Brain microvascular endothelial cell (primary cell): ENCODE results near the gene PFDN6.
"Not testable (repeated sequence)": the region's sequence is repeated elsewhere in the genome, so short reads cannot be mapped to it uniquely, and the experiment has no call there.

Experiments used
- DNase-seq: peaks from one replicate; pipeline ENCODE4 v3.0.0-alpha.2; 2020
- H3K27ac ChIP-seq: fragments of 250-450 bp; sonication (Bioruptor Pico); 2 replicates; pipeline ENCODE4 v1.5.1; 2020; ENCODE audit warnings: mild to moderate bottlenecking, moderate library complexity
- H3K27me3 ChIP-seq: fragments of 250-450 bp; sonication (Bioruptor Pico); replicated peaks from 2 replicates; pipeline ENCODE4 v1.5.1; 2020; ENCODE audit warnings: mild to moderate bottlenecking
- H3K36me3 ChIP-seq: fragments of 250-450 bp; sonication (Bioruptor Pico); replicated peaks from 2 replicates; pipeline ENCODE4 v1.5.1; 2020; ENCODE audit warnings: mild to moderate bottlenecking
- H3K4me3 ChIP-seq: 2 replicates; pipeline ENCODE4 v1.5.1; 2011; ENCODE audit warnings: low read depth, mild to moderate bottlenecking, control low read depth, low read length, moderate library complexity
- in situ Hi-C: cut with HindIII; loops from 2 replicates; pipeline ENCODE4 v1.10.0; 2017; ENCODE audit warnings: low sequenced_read_pairs, low pct_ligation_motif_present
- TF ChIP-seq, protein P1 (sequence below): IDR thresholded peaks from 2 replicates; pipeline ENCODE4 v1.5.1; 2011; ENCODE audit warnings: low read depth, mild to moderate bottlenecking, moderate library complexity, low read length, control low read depth, inconsistent platforms; ENCODE audit errors: missing control alignments

Gene PFDN6

DNA sequence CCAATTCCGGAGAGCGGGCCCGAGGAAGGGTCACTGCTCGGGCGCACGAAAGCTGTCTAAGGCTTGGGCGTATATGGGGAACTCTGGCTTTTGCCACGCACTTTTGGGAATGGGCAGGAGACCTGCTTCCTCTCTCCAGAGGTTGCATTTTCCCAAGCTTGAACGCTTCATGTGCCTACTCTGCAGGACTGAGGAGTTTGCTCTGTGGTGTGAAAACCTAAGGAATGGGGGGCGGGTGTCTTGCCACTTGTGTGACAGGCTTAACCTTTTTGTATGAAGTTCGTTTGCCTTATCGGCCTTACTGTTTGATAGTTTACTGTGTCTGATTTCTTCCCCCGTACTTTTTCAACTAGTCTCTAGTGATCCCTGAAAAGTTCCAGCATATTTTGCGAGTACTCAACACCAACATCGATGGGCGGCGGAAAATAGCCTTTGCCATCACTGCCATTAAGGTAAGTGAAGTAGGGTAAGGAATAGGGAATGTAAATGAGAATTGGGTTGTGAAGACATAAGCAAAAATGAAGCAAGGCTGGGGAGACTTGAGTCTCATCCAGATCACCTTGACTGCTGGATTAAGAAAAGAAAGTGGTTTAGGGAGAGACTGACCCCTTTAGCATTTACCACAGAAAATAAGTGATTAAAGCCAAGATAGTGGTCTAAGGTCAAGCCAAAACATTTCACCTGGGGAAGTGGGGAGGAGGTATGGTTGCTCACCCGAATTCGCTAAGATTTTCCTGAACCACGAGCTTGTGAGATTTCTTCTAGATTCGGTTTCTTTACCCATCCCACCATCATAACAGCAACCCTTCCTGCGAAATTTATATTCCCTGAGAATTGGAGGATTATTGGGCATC is 16.9 kb upstream of the PFDN6 start:
- no peaks in the 10 kb centered on the region for H3K27me3 ChIP-seq
- DNase-seq: no peak
- in situ Hi-C loops: no loop called here
- peaks cover 49% of the 10 kb centered on the region for H3K36me3 ChIP-seq
- H3K27ac ChIP-seq: peak overlapping the region; percentile 93
- TF ChIP-seq, protein P1, sequence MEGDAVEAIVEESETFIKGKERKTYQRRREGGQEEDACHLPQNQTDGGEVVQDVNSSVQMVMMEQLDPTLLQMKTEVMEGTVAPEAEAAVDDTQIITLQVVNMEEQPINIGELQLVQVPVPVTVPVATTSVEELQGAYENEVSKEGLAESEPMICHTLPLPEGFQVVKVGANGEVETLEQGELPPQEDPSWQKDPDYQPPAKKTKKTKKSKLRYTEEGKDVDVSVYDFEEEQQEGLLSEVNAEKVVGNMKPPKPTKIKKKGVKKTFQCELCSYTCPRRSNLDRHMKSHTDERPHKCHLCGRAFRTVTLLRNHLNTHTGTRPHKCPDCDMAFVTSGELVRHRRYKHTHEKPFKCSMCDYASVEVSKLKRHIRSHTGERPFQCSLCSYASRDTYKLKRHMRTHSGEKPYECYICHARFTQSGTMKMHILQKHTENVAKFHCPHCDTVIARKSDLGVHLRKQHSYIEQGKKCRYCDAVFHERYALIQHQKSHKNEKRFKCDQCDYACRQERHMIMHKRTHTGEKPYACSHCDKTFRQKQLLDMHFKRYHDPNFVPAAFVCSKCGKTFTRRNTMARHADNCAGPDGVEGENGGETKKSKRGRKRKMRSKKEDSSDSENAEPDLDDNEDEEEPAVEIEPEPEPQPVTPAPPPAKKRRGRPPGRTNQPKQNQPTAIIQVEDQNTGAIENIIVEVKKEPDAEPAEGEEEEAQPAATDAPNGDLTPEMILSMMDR: no peak
- H3K4me3 ChIP-seq: peak overlapping the region; percentile 99

DNA sequence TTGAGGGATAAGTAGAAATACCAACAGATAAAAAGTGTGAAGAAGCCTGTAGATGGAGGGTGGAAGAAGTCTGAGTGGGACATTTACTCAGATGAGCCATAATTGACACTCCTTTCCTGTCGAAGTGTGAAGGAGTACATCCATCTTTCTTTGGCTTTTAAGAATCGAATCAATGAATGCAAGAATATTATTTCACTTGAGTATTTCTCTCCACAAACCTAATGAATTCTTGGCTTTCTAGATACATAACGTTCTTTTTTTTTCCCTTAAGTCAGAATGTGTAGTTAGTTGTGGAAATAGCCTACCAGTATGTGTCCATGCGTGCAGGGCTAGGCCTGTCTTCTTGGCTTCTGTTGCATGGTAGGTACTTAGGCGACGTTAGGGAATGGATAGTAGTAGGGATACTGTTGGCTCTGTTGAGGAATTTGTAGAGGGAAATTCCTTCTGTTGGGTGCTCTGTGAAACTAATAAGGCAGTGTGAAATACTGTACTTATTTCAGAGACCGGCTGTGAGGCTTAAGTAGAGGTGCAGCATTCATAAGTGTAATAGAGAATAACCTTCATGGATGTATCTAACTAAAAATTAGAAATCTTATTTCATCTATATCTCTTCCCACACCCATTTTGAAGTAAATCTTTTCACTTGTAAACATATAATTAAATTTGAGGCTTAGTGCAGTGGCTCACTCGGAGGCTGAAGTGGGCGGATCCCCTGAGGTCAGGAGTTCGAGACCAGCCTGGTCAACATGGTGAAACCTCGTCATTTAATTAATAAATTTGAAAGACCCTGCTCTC is 16.1 kb upstream of the PFDN6 start:
- DNase-seq: no peak
- in situ Hi-C loops: no loop called here
- Histone ChIP-seq H3K27me3 (no peaks in the 10 kb centered on the region), H3K36me3 (peaks cover 48% of the 10 kb centered on the region), H3K27ac (no peak overlapping the region), H3K4me3 (peak overlapping the region; percentile 99)
- TF ChIP-seq, protein P1: no peak

DNA sequence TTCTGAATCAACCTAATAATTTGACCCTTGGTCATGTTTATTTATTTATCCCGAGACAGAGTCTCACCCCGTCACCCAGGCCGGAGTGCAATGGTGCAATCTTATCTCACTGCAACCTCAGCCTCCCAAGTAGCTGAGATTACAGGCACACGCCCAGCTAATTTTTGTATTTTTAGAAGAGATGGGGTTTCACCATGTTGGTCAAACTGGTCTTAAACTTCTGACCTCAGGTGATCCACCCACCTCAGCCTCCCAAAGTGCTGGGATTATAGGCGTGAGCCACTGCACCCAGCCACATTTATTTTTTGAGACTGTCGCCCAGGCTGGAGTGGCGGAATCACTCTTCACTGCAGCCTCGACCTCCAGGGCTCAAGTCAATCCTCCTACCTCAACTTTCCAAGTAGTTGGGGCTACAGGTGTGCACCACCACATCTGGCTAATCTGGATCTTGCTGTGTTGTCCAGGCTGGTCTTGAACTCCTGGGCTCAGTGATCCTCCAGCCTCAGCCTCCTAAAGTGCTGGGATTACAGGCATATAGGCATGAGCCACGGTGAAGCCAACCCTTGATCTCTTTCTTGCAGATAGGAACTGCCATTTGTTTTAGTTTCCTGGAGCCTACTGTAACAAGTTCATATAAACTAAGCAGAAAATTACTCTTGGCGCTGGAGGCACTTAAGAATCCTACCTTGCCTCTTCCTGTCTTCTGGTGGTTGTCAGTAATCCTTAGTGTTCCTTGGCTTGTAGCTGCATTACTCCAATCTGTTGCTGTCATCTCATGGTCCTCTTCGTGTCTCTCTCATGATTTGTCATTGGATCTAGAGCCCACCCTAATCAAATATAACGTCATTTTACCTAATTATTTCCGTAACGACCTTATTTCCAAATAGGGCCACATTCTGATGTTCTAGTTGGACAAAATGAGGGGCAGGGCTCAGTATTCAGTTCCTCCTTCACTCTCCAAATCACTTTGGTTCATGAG is 15.2 kb upstream of the PFDN6 start:
- peak overlapping the region; percentile 99 for H3K4me3 ChIP-seq
- TF ChIP-seq, protein P1: no peak
- peaks cover 54% of the 10 kb centered on the region for H3K36me3 ChIP-seq
- in situ Hi-C loops: no loop called here
- H3K27me3 ChIP-seq: no peaks in the 10 kb centered on the region
- no peak for DNase-seq
- no peak overlapping the region for H3K27ac ChIP-seq

DNA sequence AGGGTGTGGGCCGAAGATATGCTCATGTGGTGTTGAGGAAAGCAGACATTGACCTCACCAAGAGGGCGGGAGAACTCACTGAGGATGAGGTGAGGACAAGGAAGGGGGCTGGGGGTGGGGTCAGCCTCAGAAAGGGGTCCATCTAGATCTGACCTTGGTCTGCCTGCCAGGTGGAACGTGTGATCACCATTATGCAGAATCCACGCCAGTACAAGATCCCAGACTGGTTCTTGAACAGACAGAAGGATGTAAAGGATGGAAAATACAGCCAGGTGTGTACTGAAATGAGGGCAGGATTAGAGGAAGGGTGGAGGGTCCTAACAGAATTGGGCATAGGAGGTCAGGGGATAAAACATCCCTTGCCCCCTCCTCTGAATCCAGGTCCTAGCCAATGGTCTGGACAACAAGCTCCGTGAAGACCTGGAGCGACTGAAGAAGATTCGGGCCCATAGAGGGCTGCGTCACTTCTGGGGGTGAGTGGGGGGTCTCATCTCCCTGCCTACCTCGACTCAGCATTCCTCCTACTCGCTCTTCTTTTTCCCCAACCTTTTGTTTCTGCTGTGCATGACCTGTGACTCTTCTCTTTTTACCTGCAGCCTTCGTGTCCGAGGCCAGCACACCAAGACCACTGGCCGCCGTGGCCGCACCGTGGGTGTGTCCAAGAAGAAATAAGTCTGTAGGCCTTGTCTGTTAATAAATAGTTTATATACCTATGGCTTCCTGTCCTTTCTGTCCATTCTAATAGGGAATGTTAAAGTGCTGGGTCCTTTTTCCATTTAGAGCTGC is 13.4 kb upstream of the PFDN6 start:
- peaks cover 67% of the 10 kb centered on the region for H3K36me3 ChIP-seq
- H3K4me3 ChIP-seq: peak overlapping the region; percentile 52

DNA sequence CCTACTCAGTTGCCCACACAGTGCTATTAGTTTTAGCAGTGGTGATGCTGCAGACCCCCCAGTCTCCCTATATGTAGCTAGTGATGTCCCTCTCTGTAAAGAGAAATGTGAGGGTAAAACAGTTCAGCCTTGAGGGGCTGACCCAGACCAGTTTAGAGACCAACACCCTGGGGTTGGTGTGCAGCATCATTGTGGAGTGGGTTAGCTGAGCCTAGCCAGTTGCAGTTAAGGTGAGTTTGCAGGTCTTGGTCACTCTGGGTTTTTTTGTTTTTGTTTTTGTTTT is 12.9 kb upstream of the PFDN6 start:
- Histone ChIP-seq H3K4me3 (peak overlapping the region; percentile 52), H3K27me3 (no peaks in the 10 kb centered on the region), H3K36me3 (peaks cover 73% of the 10 kb centered on the region), H3K27ac (no peak overlapping the region)
- in situ Hi-C loops: no loop called here
- TF ChIP-seq, protein P1: no peak
- no peak for DNase-seq

More for the DNA sequence above, 13.4 kb upstream of the PFDN6 start:
- H3K27me3 ChIP-seq, H3K27ac ChIP-seq, DNase-seq, in situ Hi-C loops: not testable (repeated sequence)
